ENCODE results near the gene ACVR1. TPM values are rescaled to one million over a fixed set of nuclear protein-coding genes. Genes with fewer than 3 reads are reported as not detected.

Gene ACVR1
- 27.4 to 33.2 TPM (median 31.5 TPM) in 5 replicates for total RNA-seq (2022; extraction: Qiagen RNA extraction; ENCODE audit: low read depth)

GRCh38 chr2:157876066-157876785 is at the start of gene ACVR1:
Gene ACVR1 (minus strand): TSS chr2:157876330. CDS start chr2:157799493, 76,837 bp downstream.

Other genes with a start within 250 kb of the ACVR1 start
- gene ACVR1C, start 247.5 kb downstream of the ACVR1 start, total RNA-seq (2022; extraction: Qiagen RNA extraction; ENCODE audit: low read depth), result 0.01 to 0.05 TPM (median 0.02 TPM) in 4 of 5 replicates, not detected in the other
- not detected in 5 replicates for gene UPP2, start 225.5 kb upstream of the ACVR1 start, total RNA-seq (2022; extraction: Qiagen RNA extraction; ENCODE audit: low read depth)

Measured in A549 treated with CpdA at 1 μM for 4 hours (cell line).